Activated CD4-positive, alpha-beta T cell treated with anti-CD3 and anti-CD28 coated beads, Interleukin-2, amount 50 U/mL, for 4 hours (primary cell): ENCODE measurements around the gene HFE.
"Not testable (repeated sequence)": the region's sequence is repeated elsewhere in the genome, so short reads cannot be mapped to it uniquely, and the experiment has no call there.

Source experiments
- DNase-seq, 2 experiments: peaks; one replicate each; pipeline ENCODE4 v3.0.0-alpha.2; 2020

Gene HFE

GRCh38 chr6:26064619-26065257 lies 22.5 kb upstream of the HFE start:
- peak in 1 of 2 experiments; percentile 29 for DNase-seq

- peak; percentile 36 to 38 for DNase-seq
These were observed 21.3 kb upstream of the HFE start for GRCh38 chr6:26065952-26066380.

GRCh38 chr6:26067367-26067766 lies 19.9 kb upstream of the HFE start:
- no peak for DNase-seq

- DNase-seq: no peak
These were observed 19.2 kb upstream of the HFE start for GRCh38 chr6:26068036-26068435.

GRCh38 chr6:26071135-26071534 lies 16.1 kb upstream of the HFE start:
- no peak for DNase-seq

- DNase-seq: no peak
These were observed 12.0 kb upstream of the HFE start for GRCh38 chr6:26075063-26075717.

GRCh38 chr6:26078066-26078465 lies 9.2 kb upstream of the HFE start:
- DNase-seq: not testable (repeated sequence)

- not testable (repeated sequence) for DNase-seq
These were observed 6.1 kb upstream of the HFE start for GRCh38 chr6:26081096-26081495.

- peak; percentile 20 to 24 for DNase-seq
These were observed 1.0 kb upstream of the HFE start for GRCh38 chr6:26086211-26086610.

- DNase-seq: no peak
These were observed 1.1 kb downstream of the HFE start for GRCh38 chr6:26088344-26088743.

- no peak for DNase-seq
These were observed 2.0 kb downstream of the HFE start for GRCh38 chr6:26089272-26089671.

- no peak for DNase-seq
These were observed 5.2 kb downstream of the HFE start for GRCh38 chr6:26092443-26092842.

GRCh38 chr6:26094036-26094435 lies 6.8 kb downstream of the HFE start:
- DNase-seq: no peak

GRCh38 chr6:26097268-26097875 lies 10.1 kb downstream of the HFE start:
- DNase-seq: peak; percentile 51 to 54

GRCh38 chr6:26103141-26103769 lies 16.0 kb downstream of the HFE start:
- no peak for DNase-seq

GRCh38 chr6:26103770-26104456 lies 16.7 kb downstream of the HFE start:
- peak; percentile 84 for DNase-seq

GRCh38 chr6:26104457-26105108 lies 17.4 kb downstream of the HFE start:
- no peak for DNase-seq

- DNase-seq: no peak
These were observed 18.0 kb downstream of the HFE start for GRCh38 chr6:26105109-26105730.

- DNase-seq: no peak
These were observed 18.6 kb downstream of the HFE start for GRCh38 chr6:26105842-26106241.

- no peak for DNase-seq
These were observed 20.7 kb downstream of the HFE start for GRCh38 chr6:26107935-26108334.

GRCh38 chr6:26109772-26110171 lies 22.5 kb downstream of the HFE start:
- DNase-seq: no peak

- no peak for DNase-seq
These were observed 26.3 kb downstream of the HFE start for GRCh38 chr6:26113570-26113969.
